ENCODE data around the gene SLITRK6.
"Not testable (repeated sequence)": the region's sequence is repeated elsewhere in the genome, so short reads cannot be mapped to it uniquely, and the experiment has no call there.

DNA sequence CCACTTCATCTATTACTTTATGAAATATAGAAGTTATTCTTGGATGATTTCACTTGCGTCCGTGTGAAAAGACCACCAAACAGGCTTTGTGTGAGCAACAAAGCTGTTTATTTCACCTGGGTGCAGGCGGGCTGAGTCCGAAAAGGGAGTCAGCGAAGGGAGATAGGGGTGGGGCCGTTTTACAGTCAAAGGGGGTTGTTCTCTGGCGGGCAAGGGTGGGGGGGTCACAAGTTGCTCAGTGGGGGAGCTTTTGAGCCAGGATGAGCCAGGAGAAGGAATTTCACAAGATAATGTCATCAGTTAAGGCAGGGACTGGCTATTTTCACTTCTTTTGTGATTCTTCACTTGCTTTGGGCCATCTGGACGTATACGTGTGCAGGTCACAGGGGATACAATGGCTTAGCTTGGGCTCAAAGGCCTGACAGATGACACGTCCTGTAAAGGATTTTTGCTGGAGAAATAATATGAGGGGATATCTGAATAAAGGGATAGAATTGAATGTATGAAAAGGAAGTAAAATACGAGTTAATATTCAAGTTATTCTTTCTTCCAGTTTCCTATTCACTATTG lies 55.9 kb downstream of the SLITRK6 start:
- TF ChIP-seq POLR2A (IDR thresholded peaks at IDR 0.05; ENCODE audit: borderline replicate concordance, extremely low read depth, insufficient read depth, insufficient read length); ZFX (IDR thresholded peaks at IDR 0.05); EZH2 (IDR thresholded peaks at IDR 0.05); POLR2AphosphoS5 (IDR thresholded peaks at IDR 0.05; ENCODE audit: low read depth, low read length); RAD21 (IDR thresholded peaks at IDR 0.05; ENCODE audit: low read depth); EGR1 (IDR thresholded peaks at IDR 0.05; ENCODE audit: low read depth); CBX3 (IDR thresholded peaks at IDR 0.05; ENCODE audit: low read depth); ZNF274 (IDR thresholded peaks at IDR 0.05; ENCODE audit: low read depth, low read length); ELF1 (IDR thresholded peaks at IDR 0.05; ENCODE audit: borderline replicate concordance, low read depth); SP1 (IDR thresholded peaks at IDR 0.05; ENCODE audit: low read depth): not testable (repeated sequence)
- TF ChIP-seq, protein P1, sequence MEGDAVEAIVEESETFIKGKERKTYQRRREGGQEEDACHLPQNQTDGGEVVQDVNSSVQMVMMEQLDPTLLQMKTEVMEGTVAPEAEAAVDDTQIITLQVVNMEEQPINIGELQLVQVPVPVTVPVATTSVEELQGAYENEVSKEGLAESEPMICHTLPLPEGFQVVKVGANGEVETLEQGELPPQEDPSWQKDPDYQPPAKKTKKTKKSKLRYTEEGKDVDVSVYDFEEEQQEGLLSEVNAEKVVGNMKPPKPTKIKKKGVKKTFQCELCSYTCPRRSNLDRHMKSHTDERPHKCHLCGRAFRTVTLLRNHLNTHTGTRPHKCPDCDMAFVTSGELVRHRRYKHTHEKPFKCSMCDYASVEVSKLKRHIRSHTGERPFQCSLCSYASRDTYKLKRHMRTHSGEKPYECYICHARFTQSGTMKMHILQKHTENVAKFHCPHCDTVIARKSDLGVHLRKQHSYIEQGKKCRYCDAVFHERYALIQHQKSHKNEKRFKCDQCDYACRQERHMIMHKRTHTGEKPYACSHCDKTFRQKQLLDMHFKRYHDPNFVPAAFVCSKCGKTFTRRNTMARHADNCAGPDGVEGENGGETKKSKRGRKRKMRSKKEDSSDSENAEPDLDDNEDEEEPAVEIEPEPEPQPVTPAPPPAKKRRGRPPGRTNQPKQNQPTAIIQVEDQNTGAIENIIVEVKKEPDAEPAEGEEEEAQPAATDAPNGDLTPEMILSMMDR (IDR thresholded peaks at IDR 0.05 in 2 of 3, conservative IDR thresholded peaks at IDR 0.05 in 1 of 3; ENCODE audit: borderline replicate concordance in 1 of 3, insufficient read depth in 1 of 3, low read depth in 2 of 3, low read length in 2 of 3) = not testable (repeated sequence)
- TF ChIP-seq, protein P2, sequence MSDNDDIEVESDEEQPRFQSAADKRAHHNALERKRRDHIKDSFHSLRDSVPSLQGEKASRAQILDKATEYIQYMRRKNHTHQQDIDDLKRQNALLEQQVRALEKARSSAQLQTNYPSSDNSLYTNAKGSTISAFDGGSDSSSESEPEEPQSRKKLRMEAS (IDR thresholded peaks at IDR 0.05) = not testable (repeated sequence)
